Coronary artery (tissue), 2 donors: ENCODE measurements around the gene MROH2A.

ENCODE experiments used
- DNase-seq: peaks from one replicate; pipeline ENCODE4 v3.0.0-alpha.2; 2017; ENCODE audit warnings: low spot score
- H3K27ac ChIP-seq, 2 donors: fragments of 200-600 bp; sonication (generic); one replicate each; pipeline ENCODE4 v1.5.1; 2016 to 2019
- H3K4me3 ChIP-seq: fragments of 200-600 bp; sonication (generic); 2 replicates; pipeline ENCODE4 v1.5.1; 2016; ENCODE audit warnings: mild to moderate bottlenecking, moderate library complexity
- CTCF ChIP-seq: fragments of 200-600 bp; sonication (generic); IDR thresholded peaks from one replicate; pipeline ENCODE4 v1.5.1; 2019; ENCODE audit warnings: antibody characterized with exemption

The MROH2A gene

GRCh38 chr2:233789554-233789953, 11.4 kb downstream of the MROH2A start:
- DNase-seq: no peak
- Histone ChIP-seq H3K4me3 (no peak overlapping the region), H3K27ac (no peak overlapping the region)
- no peak for TF ChIP-seq CTCF

- no peak overlapping the region for H3K4me3 ChIP-seq
These were observed 13.2 kb downstream of the MROH2A start for GRCh38 chr2:233791151-233791882.

GRCh38 chr2:233791883-233792329, 13.8 kb downstream of the MROH2A start:
- no peak overlapping the region for H3K27ac ChIP-seq
- H3K4me3 ChIP-seq: no peak overlapping the region
- no peak for DNase-seq
- TF ChIP-seq CTCF: no peak

More at GRCh38 chr2:233791151-233791882, 13.2 kb downstream of the MROH2A start:
- TF ChIP-seq CTCF: no peak
- no peak for DNase-seq
- H3K27ac ChIP-seq: no peak overlapping the region

- DNase-seq: no peak
- no peak for TF ChIP-seq CTCF
These were observed 14.6 kb downstream of the MROH2A start for GRCh38 chr2:233792720-233793119.

GRCh38 chr2:233793465-233794127, 15.5 kb downstream of the MROH2A start:
- Histone ChIP-seq H3K4me3 (no peak overlapping the region), H3K27ac (no peak overlapping the region)
- DNase-seq: no peak
- no peak for TF ChIP-seq CTCF

More at GRCh38 chr2:233792720-233793119, 14.6 kb downstream of the MROH2A start:
- Histone ChIP-seq H3K27ac (no peak overlapping the region), H3K4me3 (no peak overlapping the region)

- no peak for DNase-seq
- TF ChIP-seq CTCF: no peak
- no peak overlapping the region for H3K4me3 ChIP-seq
- no peak overlapping the region for H3K27ac ChIP-seq
These were observed 16.1 kb downstream of the MROH2A start for GRCh38 chr2:233794128-233794658.
